ENCODE data around the gene ACSM2B.
"Not testable (repeated sequence)": the region's sequence is repeated elsewhere in the genome, so short reads cannot be mapped to it uniquely, and the experiment has no call there.

The ACSM2B gene

GRCh38 chr16:20576145-20576544 is at the start of gene ACSM2B:
Gene ACSM2B, minus strand, starts transcription at chr16:20576367. Its CDS starts 11,522 bp downstream, at chr16:20564845.
- not testable (repeated sequence) for DNase-seq

GRCh38 chr16:20624882-20625807 is 49.0 kb upstream of the ACSM2B start:
- no peak for DNase-seq

- DNase-seq: no peak
Observed at GRCh38 chr16:20624205-20624604, 48.0 kb upstream of the ACSM2B start.

- DNase-seq: no peak
Observed at GRCh38 chr16:20622498-20622870, 46.3 kb upstream of the ACSM2B start.

- no peak for DNase-seq
Observed at GRCh38 chr16:20621406-20621805, 45.2 kb upstream of the ACSM2B start.

GRCh38 chr16:20620770-20621169 is 44.6 kb upstream of the ACSM2B start:
- no peak for DNase-seq

- DNase-seq: no peak
Observed at GRCh38 chr16:20620003-20620402, 43.8 kb upstream of the ACSM2B start.

GRCh38 chr16:20617271-20617670 is 41.1 kb upstream of the ACSM2B start:
- DNase-seq: no peak

- no peak for DNase-seq
Observed at GRCh38 chr16:20614186-20615141, 38.3 kb upstream of the ACSM2B start.

- no peak for DNase-seq
Observed at GRCh38 chr16:20613481-20614185, 37.5 kb upstream of the ACSM2B start.

- DNase-seq: no peak
Observed at GRCh38 chr16:20612551-20613480, 36.6 kb upstream of the ACSM2B start.

GRCh38 chr16:20611975-20612481 is 35.9 kb upstream of the ACSM2B start:
- DNase-seq: no peak

GRCh38 chr16:20611350-20611902 is 35.3 kb upstream of the ACSM2B start:
- peak; percentile 12 for DNase-seq

- peak; percentile 18 for DNase-seq
Observed at GRCh38 chr16:20610892-20611349, 34.8 kb upstream of the ACSM2B start.

- peak; percentile 18 for DNase-seq
Observed at GRCh38 chr16:20610211-20610891, 34.2 kb upstream of the ACSM2B start.

- DNase-seq: not testable (repeated sequence)
Observed at GRCh38 chr16:20602205-20602604, 26.0 kb upstream of the ACSM2B start.

GRCh38 chr16:20599475-20599874 is 23.3 kb upstream of the ACSM2B start:
- DNase-seq: not testable (repeated sequence)

- no peak for DNase-seq
Observed at GRCh38 chr16:20598832-20599469, 22.8 kb upstream of the ACSM2B start.

GRCh38 chr16:20595694-20596093 is 19.5 kb upstream of the ACSM2B start:
- not testable (repeated sequence) for DNase-seq

- DNase-seq: not testable (repeated sequence)
Observed at GRCh38 chr16:20595068-20595467, 18.9 kb upstream of the ACSM2B start.

Data from retina (tissue), 1 donor.